ENCODE data around the gene ZNF565. TPM values are rescaled to one million over a fixed set of nuclear protein-coding genes. Genes with fewer than 3 reads are reported as not detected.

The ZNF565 gene
- total and polyA plus RNA-seq, 2 of the 13 experiments (the other 11 are each of a cell fraction or from before 2014, with no cell fraction given) = 1.8 to 5.2 TPM

GRCh38 chr19:36140304-36141038, 74.0 kb downstream of the ZNF565 start:
- ChIA-PET CTCF (ENCODE audit: low intra/inter-chr PET ratio, low total read pairs) (no interaction called here), POLR2A (interaction anchor here (0.7 to 2.0 kb wide), 7 partner anchors 12 to 1177 kb away, joined by 3 to 51 read pairs (median 5); partner anchors contain the start of genes POLR2I, TBCB, THAP8 and WDR62)
- Histone ChIP-seq H3K4me1 (ENCODE audit: insufficient read depth, low read length) (peaks cover 24% of the 10 kb centered on the region), H3K9me3 (ENCODE audit: low read length) (no peaks in the 10 kb centered on the region), H3K79me2 (ENCODE audit: insufficient read depth, low read length) (peaks cover 16% of the 10 kb centered on the region), H3K9ac (ENCODE audit: insufficient read depth, low read depth, low read length) (peak overlapping the region; percentile 99), H3K27ac (ENCODE audit: extremely low read length, insufficient read depth, low read length) (peak overlapping the region; percentile 93), H4K20me1 (ENCODE audit: insufficient read depth, low read length) (peaks cover 8% of the 10 kb centered on the region), H3K4me2 (ENCODE audit: low read depth, low read length) (peak overlapping the region; percentile 64), H3K27me3 (ENCODE audit: control insufficient read depth in 1 of 2, insufficient read depth in 2 of 2, low read length in 2 of 2) (no peaks in the 10 kb centered on the region; a peak in 1 of 5 replicates), H3K4me3 (replicated peaks in 1 of 3; ENCODE audit: insufficient read depth in 1 of 3, low read depth in 2 of 3, low read length in 3 of 3) (peak overlapping the region; percentile 79 to 100 (median 98)), H3K36me3 (replicated peaks in 1 of 2; ENCODE audit: control insufficient read depth in 1 of 2, insufficient read depth in 2 of 2, low read length in 2 of 2) (peaks cover 8 to 19% of the 10 kb centered on the region in 2 experiments), H2AFZ (ENCODE audit: low read length) (no peak overlapping the region)
- intact Hi-C loops (cut with micrococcal nuclease; ENCODE audit: unreplicated experiment) = loop anchor here (1.0 to 2.0 kb wide), 2 partner anchors 14 to 24 kb away; no protein-coding TSS in a partner anchor
- DNase-seq (ENCODE audit: low spot score) = peak; percentile 53
- peak; percentile 30 for ATAC-seq
- in situ Hi-C loops (cut with HindIII; ENCODE audit: extremely low pct_ligation_motif_present, low pct_unique_long_range_greater_than_20kb) = no loop called here
- TSS peak; percentile 85 for BruUV-seq (replicated peaks)
- no peak for FAIRE-seq
- WGBS (ENCODE audit: low lambda C conversion rate) = 0% methylated on average over 11 of the region's 31 CpGs
- TF ChIP-seq REXO4 (CRISPR knock-in tag; IDR thresholded peaks at IDR 0.05; ENCODE audit: borderline replicate concordance) (no peak), ZNF503 (CRISPR knock-in tag; IDR thresholded peaks at IDR 0.05) (no peak), ZNF563 (CRISPR knock-in tag; IDR thresholded peaks at IDR 0.05) (0 out of 2 replicates have a peak, but pooled peaks have one; percentile 15), HDAC1 (CRISPR knock-in tag; IDR thresholded peaks at IDR 0.05) (no peak), ZNF224 (CRISPR knock-in tag; IDR thresholded peaks at IDR 0.05) (0 out of 2 replicates have a peak, but pooled peaks have one; percentile 88), ZNF225 (CRISPR knock-in tag; IDR thresholded peaks at IDR 0.05) (no peak), THAP11 (CRISPR knock-in tag; IDR thresholded peaks at IDR 0.05) (no peak), HBP1 (CRISPR knock-in tag; IDR thresholded peaks at IDR 0.05; ENCODE audit: low read depth) (peak; percentile 14; the same call in 1 of the 2 replicates), POLR2G (IDR thresholded peaks at IDR 0.05; ENCODE audit: low read depth, low read length) (0 out of 2 replicates have a peak, but pooled peaks have one; percentile 4)
- TF ChIP-seq, protein P1, sequence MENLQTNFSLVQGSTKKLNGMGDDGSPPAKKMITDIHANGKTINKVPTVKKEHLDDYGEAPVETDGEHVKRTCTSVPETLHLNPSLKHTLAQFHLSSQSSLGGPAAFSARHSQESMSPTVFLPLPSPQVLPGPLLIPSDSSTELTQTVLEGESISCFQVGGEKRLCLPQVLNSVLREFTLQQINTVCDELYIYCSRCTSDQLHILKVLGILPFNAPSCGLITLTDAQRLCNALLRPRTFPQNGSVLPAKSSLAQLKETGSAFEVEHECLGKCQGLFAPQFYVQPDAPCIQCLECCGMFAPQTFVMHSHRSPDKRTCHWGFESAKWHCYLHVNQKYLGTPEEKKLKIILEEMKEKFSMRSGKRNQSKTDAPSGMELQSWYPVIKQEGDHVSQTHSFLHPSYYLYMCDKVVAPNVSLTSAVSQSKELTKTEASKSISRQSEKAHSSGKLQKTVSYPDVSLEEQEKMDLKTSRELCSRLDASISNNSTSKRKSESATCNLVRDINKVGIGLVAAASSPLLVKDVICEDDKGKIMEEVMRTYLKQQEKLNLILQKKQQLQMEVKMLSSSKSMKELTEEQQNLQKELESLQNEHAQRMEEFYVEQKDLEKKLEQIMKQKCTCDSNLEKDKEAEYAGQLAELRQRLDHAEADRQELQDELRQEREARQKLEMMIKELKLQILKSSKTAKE (CRISPR knock-in tag; IDR thresholded peaks at IDR 0.05; ENCODE audit: borderline replicate concordance) = no peak

Measured in HepG2 (cell line).